ENCODE data around the gene EPO. TPM values are rescaled to one million over a fixed set of nuclear protein-coding genes. Genes with fewer than 3 reads are reported as not detected.

EPO gene
- not detected in 2 replicates for total RNA-seq

DNA sequence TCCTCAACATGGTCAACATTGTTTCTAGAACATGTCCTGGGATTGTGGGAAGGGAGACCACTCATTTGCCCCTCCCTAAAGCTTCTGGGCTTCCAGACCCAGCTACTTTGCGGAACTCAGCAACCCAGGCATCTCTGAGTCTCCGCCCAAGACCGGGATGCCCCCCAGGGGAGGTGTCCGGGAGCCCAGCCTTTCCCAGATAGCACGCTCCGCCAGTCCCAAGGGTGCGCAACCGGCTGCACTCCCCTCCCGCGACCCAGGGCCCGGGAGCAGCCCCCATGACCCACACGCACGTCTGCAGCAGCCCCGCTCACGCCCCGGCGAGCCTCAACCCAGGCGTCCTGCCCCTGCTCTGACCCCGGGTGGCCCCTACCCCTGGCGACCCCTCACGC is at the start of gene EPO:
Gene EPO (plus strand): TSS at position 190 of the 392 bp plus-strand sequence. CDS start 513 bp downstream, outside the sequence.

DNA sequence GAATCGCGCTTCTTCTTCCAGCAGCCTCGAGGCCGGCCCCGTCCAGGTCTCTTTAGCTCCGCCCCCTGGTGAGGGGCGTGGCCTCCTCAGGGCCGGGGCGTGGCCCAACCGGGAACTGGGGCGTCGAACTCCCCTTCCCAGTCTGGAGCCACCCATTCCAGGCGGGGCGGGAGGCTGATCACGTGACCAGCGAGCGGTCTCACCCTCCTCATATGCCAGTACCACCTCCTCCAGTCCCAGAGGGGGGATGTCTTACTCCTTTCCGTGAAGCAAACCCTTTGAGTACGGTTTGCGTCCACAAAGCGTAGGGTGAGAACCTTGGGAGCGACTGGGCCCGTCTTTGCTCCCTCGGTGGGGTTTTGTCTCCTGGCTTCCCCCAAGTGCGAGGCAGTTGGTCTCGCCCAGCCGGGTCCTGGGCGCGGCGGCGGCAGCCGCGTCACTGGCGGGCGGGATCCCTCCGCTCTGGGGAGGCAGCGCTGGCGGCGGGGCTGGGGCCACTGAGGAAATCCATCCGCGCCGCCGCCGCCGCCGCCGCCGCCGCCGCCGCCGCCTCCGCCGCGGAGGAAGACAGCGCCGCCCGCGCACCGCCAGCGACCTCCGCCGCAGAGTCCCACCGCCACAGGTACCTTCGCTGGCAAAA is 46.8 kb upstream of the EPO start, which contains the start of gene GNB2:
Gene GNB2 (plus strand): TSS at position 439 of the 640 bp plus-strand sequence. CDS start 2,526 bp downstream, outside the sequence.

DNA sequence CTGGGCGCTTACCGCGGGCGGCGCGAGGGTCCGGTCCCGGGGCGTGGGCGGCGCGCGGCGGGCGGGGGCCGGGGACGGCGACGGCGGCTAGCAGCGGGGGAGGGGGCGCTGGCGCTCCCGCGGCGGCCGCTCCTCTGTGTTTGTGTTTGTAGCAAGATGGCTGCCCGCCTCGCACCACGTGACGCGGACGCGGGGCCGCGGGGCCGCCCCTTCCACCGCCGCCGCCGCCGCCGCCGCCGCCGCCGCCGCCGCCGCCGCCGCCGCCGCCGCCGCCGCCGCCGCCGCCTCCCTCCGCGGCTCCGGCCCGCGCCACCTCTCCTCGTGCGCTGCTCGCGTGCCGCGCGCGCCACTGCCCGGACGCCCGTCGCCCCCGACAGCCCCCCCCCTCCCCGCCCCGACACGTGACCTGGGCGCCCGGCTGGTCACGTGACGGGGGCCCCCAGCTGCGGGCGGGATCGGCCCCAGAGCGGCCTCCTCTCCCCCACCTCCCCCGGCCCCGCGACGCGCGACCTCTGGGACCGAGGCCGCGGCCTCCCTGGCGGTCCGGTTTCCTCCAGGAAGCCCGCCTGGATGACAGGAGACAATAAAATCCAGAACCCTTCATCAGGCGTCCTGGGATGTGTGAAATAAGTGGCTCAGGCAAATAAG is 26.0 kb upstream of the EPO start, which contains the start of gene GIGYF1:
Gene GIGYF1 (minus strand): TSS at position 153 of the 648 bp plus-strand sequence. CDS start 6,012 bp downstream, outside the sequence.

DNA sequence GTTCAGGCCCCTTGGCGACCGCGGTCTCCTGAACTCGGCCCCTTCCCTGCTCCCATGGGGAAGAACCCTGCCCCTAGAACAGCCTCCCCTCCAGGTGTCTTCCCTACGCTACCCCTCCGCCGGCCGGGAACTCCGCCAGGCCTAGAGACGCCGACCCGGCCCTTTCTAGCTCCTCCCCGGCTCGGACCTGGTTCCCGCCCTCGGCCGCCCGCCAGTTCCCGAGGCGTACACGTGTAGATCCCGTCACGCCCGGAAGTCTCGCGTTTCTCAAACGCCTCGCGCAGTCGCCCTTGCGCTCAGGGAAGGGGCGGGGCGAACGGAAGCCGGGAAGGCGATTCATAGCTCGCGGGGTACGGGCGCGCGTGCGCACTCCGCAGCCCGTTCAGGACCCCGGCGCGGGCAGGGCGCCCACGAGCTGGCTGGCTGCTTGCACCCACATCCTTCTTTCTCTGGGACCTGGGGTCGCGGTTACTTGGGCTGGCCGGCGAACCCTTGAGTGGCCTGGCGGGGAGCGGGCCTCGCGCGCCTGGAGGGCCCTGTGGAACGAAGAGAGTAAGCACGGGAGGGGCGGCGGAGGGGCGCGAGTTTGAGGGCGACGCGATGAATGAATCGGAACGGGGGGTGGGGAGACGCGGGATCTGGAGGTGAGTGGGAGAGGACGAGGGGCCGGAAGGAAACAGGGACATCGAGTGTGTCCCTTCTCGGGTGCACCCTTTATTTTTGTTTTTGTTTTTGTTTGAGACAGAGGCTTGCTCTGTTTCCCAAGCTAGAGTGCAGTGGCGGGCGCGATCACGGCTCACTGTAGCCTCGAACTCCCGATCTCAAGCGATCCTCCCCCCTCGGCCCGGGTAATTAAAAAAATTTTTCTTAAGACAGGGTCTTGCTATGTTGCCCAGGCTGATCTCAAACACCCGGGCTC is 14.3 kb upstream of the EPO start, which contains the start of gene POP7:
Gene POP7 (plus strand): TSS at position 369 of the 919 bp plus-strand sequence. CDS start 710 bp downstream, outside the sequence.

Other genes starting within 250 kb of the EPO start
- 45.5 and 51.3 TPM in 2 replicates for gene TSC22D4, start 241.3 kb upstream of the EPO start, total RNA-seq
- gene NYAP1, start 236.5 kb upstream of the EPO start, total RNA-seq = 4.0 and 4.6 TPM in 2 replicates
- 49.3 and 52.9 TPM in 2 replicates for gene AGFG2, start 181.3 kb upstream of the EPO start, total RNA-seq
- gene SAP25, start 146.6 kb upstream of the EPO start, total RNA-seq = not detected in 2 replicates
- 21.2 and 24.6 TPM in 2 replicates for gene LRCH4, start 134.3 kb upstream of the EPO start, total RNA-seq
- 0.19 and 0.65 TPM in 2 replicates for gene FBXO24, start 134.1 kb upstream of the EPO start, total RNA-seq
- gene PCOLCE, start 118.1 kb upstream of the EPO start, total RNA-seq = 0.38 and 1.6 TPM in 2 replicates
- 12.0 and 14.4 TPM in 2 replicates for gene MOSPD3, start 107.9 kb upstream of the EPO start, total RNA-seq
- under 0.01 and 0.38 TPM in 2 replicates for gene TFR2, start 78.9 kb upstream of the EPO start, total RNA-seq
- not detected in 2 replicates for gene ACTL6B, start 64.0 kb upstream of the EPO start, total RNA-seq
- gene GNB2, start 46.7 kb upstream of the EPO start, total RNA-seq = 122 and 150 TPM in 2 replicates
- 22.8 and 26.1 TPM in 2 replicates for gene GIGYF1, start 26.2 kb upstream of the EPO start, total RNA-seq
- gene POP7, start 14.3 kb upstream of the EPO start, total RNA-seq = 39.2 and 43.6 TPM in 2 replicates
- not detected in 2 replicates for gene ZAN, start 13.1 kb downstream of the EPO start, total RNA-seq
- 389 and 468 TPM in 2 replicates for gene EPHB4, start 107.1 kb downstream of the EPO start, total RNA-seq
- gene SLC12A9, start 132.2 kb downstream of the EPO start, total RNA-seq = 36.6 and 43.1 TPM in 2 replicates
- 92.8 and 104 TPM in 2 replicates for gene TRIP6, start 146.9 kb downstream of the EPO start, total RNA-seq
- gene SRRT, start 154.6 kb downstream of the EPO start, total RNA-seq = 47.6 and 59.8 TPM in 2 replicates
- 2.5 and 2.9 TPM in 2 replicates for gene UFSP1, start 169.2 kb downstream of the EPO start, total RNA-seq
- 1.1 and 2.0 TPM in 2 replicates for gene ACHE, start 175.4 kb downstream of the EPO start, total RNA-seq
- under 0.01 TPM in 1 of 2 replicates, not detected in the other for gene MUC3A, start 229.1 kb downstream of the EPO start, total RNA-seq
- gene MUC12, start 249.1 kb downstream of the EPO start, total RNA-seq = not detected in 2 replicates